Measurements from ENCODE around the gene RAD51B.

- TF ChIP-seq EZH2 (IDR thresholded peaks at IDR 0.05): no peak
- no peak for TF ChIP-seq POLR2AphosphoS5 (IDR thresholded peaks at IDR 0.05; ENCODE audit: borderline replicate concordance, low read depth, low read length)
- no peak for TF ChIP-seq FOXP2 (optimal IDR thresholded peaks at IDR 0.05; ENCODE audit: control extremely low read depth, extremely low read length, insufficient read depth)
Observed at GRCh38 chr14:68463705-68464374, 644.3 kb downstream of the RAD51B start.
